Transverse colon (tissue), 4 donors: ENCODE data around the gene GARS1. TPM values are rescaled to one million over a fixed set of nuclear protein-coding genes. Genes with fewer than 3 reads are reported as not detected.

Experiments used
- DNase-seq: peaks from one replicate; pipeline ENCODE4 v3.0.0-alpha.2; 2019
- H3K27ac ChIP-seq, 4 donors: fragments of 200-600 bp; sonication (generic); 2 replicates each; pipeline ENCODE4 v1.5.1; 2016 to 2018; ENCODE audit warnings: inconsistent platforms in 4 of 4
- H3K27me3 ChIP-seq: fragments of 200-600 bp; sonication (generic); 2 replicates; pipeline ENCODE4 v1.5.1; 2017; ENCODE audit warnings: inconsistent platforms
- H3K36me3 ChIP-seq, 4 donors: fragments of 200-600 bp; sonication (generic); 2 replicates each; pipeline ENCODE4 v1.5.1; 2017 to 2019; ENCODE audit warnings: inconsistent platforms in 4 of 4
- H3K4me1 ChIP-seq, 4 donors: fragments of 200-600 bp; sonication (generic); 2 replicates each; pipeline ENCODE4 v1.5.1; 2017 to 2020; ENCODE audit warnings: inconsistent platforms in 4 of 4
- H3K4me3 ChIP-seq, 4 donors: fragments of 200-600 bp; sonication (generic); 1 replicate in 1 of 4; 2 replicates in 3 of 4; pipeline versions ENCODE4 v1.5.1 to v1.6.1; 2017 to 2019; ENCODE audit warnings: inconsistent platforms in 4 of 4
- H3K9me3 ChIP-seq, 2 donors: fragments of 200-600 bp; sonication (generic); 2 replicates each; pipeline ENCODE4 v1.5.1; 2017 to 2019; ENCODE audit warnings: inconsistent platforms in 2 of 2
- CTCF ChIP-seq, 5 experiments: fragments of 200-600 bp in 3 of 5; fragments of 450-650 bp in 2 of 5; sonication (generic) in 3 of 5; IDR thresholded peaks; 1 replicate in 2 of 5; 2 replicates in 3 of 5; pipeline ENCODE4 v1.5.1; 2016 to 2017; ENCODE audit warnings: antibody characterized with exemption in 5 of 5, inconsistent platforms in 3 of 5, mild to moderate bottlenecking in 2 of 5, moderate library complexity in 1 of 5
- EP300 ChIP-seq: sonication (generic); formaldehyde crosslinking; IDR thresholded peaks from one replicate; pipeline ENCODE4 v1.6.1; 2017; ENCODE audit warnings: antibody characterized with exemption, low read depth
- POLR2A ChIP-seq: fragments of 450-650 bp; IDR thresholded peaks from one replicate; pipeline ENCODE4 v1.6.1; 2016; ENCODE audit warnings: antibody characterized with exemption, mild to moderate bottlenecking, moderate library complexity
- POLR2AphosphoS5 ChIP-seq, 3 donors: sonication (generic); formaldehyde crosslinking; IDR thresholded peaks; one replicate each; pipeline ENCODE4 v1.6.1; 2016; ENCODE audit warnings: antibody characterized with exemption in 3 of 3
- WGBS, 2 donors: methylation state at CpG; one replicate each; pipeline ENCODE4 v1.1.5; 2018; ENCODE audit warnings: low coverage in 1 of 2; 5-methylcytosine and 5-hydroxymethylcytosine counted together
- in situ Hi-C, 4 donors: fragments of 200-750 bp; cut with MboI; loops; one replicate each; pipeline versions ENCODE4 v1.15.0 to v1.15.1; 2017; ENCODE audit warnings: low sequenced_read_pairs in 3 of 4, low pct_ligation_motif_present in 1 of 4, low pct_unique_long_range_greater_than_20kb in 1 of 4
- intact Hi-C: fragments of 100-400 bp; cut with DNase I; formaldehyde crosslinking; loops from one replicate; pipeline ENCODE4 v1.15.1; 2023; ENCODE audit warnings: low total_unique reads
- total RNA-seq, 4 donors: library from RNA; depleted of rRNA; stranded (reverse); fragments of >200 nt; gene quantifications; one replicate each; pipeline ENCODE4 v1.1.0, GENCODE V29; 2016

Gene GARS1
- total RNA-seq, 4 donors from 2014 or later: 20.6 to 69.4 (median 34.5) TPM

- Histone ChIP-seq H3K9me3 (no peaks in the 10 kb centered on the region), H3K4me1 (no peaks in the 10 kb centered on the region), H3K4me3 (no peak overlapping the region), H3K27ac (no peak overlapping the region), H3K27me3 (no peaks in the 10 kb centered on the region), H3K36me3 (no peaks in the 10 kb centered on the region)
- DNase-seq: no peak
- intact Hi-C loops: no loop called here
- in situ Hi-C loops: no loop called here
- 88% methylated on average over 2 of the region's 2 CpGs; no CpG with 5 or more reads in 1 of the 2 donors for WGBS, 2 donors
- TF ChIP-seq EP300 (no peak), POLR2A (no peak), CTCF (IDR thresholded peaks at IDR 0.05) (no peak), POLR2AphosphoS5 (IDR thresholded peaks at IDR 0.05) (no peak)
These were observed 69.7 kb downstream of the GARS1 start for GRCh38 chr7:30664184-30664885.

GRCh38 chr7:30665043-30665442 lies 70.4 kb downstream of the GARS1 start:
- Histone ChIP-seq H3K4me3 (no peak overlapping the region), H3K36me3 (no peaks in the 10 kb centered on the region), H3K27me3 (no peaks in the 10 kb centered on the region), H3K27ac (no peak overlapping the region), H3K4me1 (no peaks in the 10 kb centered on the region), H3K9me3 (no peaks in the 10 kb centered on the region)
- TF ChIP-seq CTCF (IDR thresholded peaks at IDR 0.05) (no peak), POLR2A (no peak), POLR2AphosphoS5 (IDR thresholded peaks at IDR 0.05) (no peak), EP300 (no peak)
- intact Hi-C loops: no loop called here
- in situ Hi-C loops: no loop called here
- no peak for DNase-seq
- 72% methylated on average over 8 of the region's 8 CpGs; no CpG with 5 or more reads in 1 of the 2 donors for WGBS, 2 donors

- TF ChIP-seq EP300: no peak
- no peak for TF ChIP-seq CTCF (IDR thresholded peaks at IDR 0.05)
- no peak for TF ChIP-seq POLR2AphosphoS5 (IDR thresholded peaks at IDR 0.05)
- no peak for TF ChIP-seq POLR2A
- intact Hi-C loops (no loop called here), in situ Hi-C loops (no loop called here)
- Histone ChIP-seq H3K9me3 (no peaks in the 10 kb centered on the region), H3K27me3 (no peaks in the 10 kb centered on the region), H3K4me1 (no peaks in the 10 kb centered on the region), H3K36me3 (no peaks in the 10 kb centered on the region), H3K4me3 (no peak overlapping the region), H3K27ac (no peak overlapping the region)
- no peak for DNase-seq
- 80 to 96% methylated on average over 4 to 11 of the region's 11 CpGs for WGBS, 2 donors
These were observed 70.8 kb downstream of the GARS1 start for GRCh38 chr7:30665449-30665848.

- Histone ChIP-seq H3K27ac (no peak overlapping the region), H3K36me3 (no peaks in the 10 kb centered on the region), H3K4me1 (no peaks in the 10 kb centered on the region), H3K9me3 (no peaks in the 10 kb centered on the region), H3K27me3 (no peaks in the 10 kb centered on the region), H3K4me3 (no peak overlapping the region)
- intact Hi-C loops: no loop called here
- WGBS, 2 donors: 85 to 100% methylated on average over 1 to 3 of the region's 3 CpGs
- TF ChIP-seq POLR2AphosphoS5 (IDR thresholded peaks at IDR 0.05) (no peak), EP300 (no peak), CTCF (IDR thresholded peaks at IDR 0.05) (no peak), POLR2A (no peak)
- in situ Hi-C loops: no loop called here
- no peak for DNase-seq
These were observed 72.5 kb downstream of the GARS1 start for GRCh38 chr7:30667172-30667571.
